Cardiac septum (tissue), 1 donor: ENCODE data around the gene NUDC. TPM values are rescaled to one million over a fixed set of nuclear protein-coding genes. Genes with fewer than 3 reads are reported as not detected.
"Not testable (repeated sequence)": the region's sequence is repeated elsewhere in the genome, so short reads cannot be mapped to it uniquely, and the experiment has no call there.

Experiments used
- DNase-seq: peaks from one replicate; pipeline ENCODE4 v3.0.0-alpha.2; 2020; ENCODE audit warnings: low spot score
- intact Hi-C: fragments of 100-400 bp; cut with DNase I; formaldehyde crosslinking; loops from one replicate; pipeline ENCODE4 v1.14.0; 2022
- long read RNA-seq: library from polyadenylated mRNA; unstranded; transcript quantifications from one replicate; pipeline ENCODE4 v2.0.0, GENCODE V29; 2021
- total RNA-seq: library from RNA; stranded (reverse); fragmentation: NEBNext Ultra II Directional; extraction: Animal tissue kit (Norgen Biotek cat#: 25700); gene quantifications from one replicate; pipeline ENCODE4 v1.2.1, GENCODE V29; 2021
- donor health status: DM: no; HTN: no; CAD: no.

Gene NUDC
- total RNA-seq = 55.5 TPM
- long read RNA-seq, transcript NUDC-201 (9 exons, 1,800 nt) = major isoform, 291 of 311 reads
- long read RNA-seq, partial matches to known transcripts = 6 of 311 reads
- long read RNA-seq, other reads (novel, unspliced or antisense) = 14 of 311 reads

GRCh38 chr1:26921540-26922430 lies at the start of gene NUDC:
Gene NUDC (plus strand): TSS chr1:26921743. CDS start chr1:26921849, 106 bp downstream.
- DNase-seq = peak; percentile 100
- intact Hi-C loops = no loop called here

DNA sequence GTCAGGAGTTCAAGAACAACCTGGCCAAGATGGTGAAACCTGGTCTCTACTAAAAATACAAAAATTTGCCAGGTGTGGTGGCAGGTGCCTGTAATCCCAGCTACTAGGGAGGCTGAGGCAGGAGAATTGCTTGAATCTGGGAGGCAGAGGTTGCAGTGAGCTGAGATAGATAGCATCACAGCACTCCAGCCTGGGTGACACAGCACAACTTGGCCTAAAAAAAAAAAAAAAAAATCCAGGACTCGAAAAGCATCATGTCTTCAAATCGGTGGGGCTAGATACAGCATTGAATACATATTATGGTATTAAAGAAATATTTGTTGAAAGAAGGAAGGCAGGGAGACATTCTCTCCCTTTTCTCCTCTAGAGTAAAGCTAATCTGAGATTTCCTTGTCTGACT lies 48.4 kb upstream of the NUDC start:
- intact Hi-C loops, DNase-seq: not testable (repeated sequence)

GRCh38 chr1:26874896-26875295 lies 46.6 kb upstream of the NUDC start:
- intact Hi-C loops = loop anchor here (5.0 kb wide), 2 partner anchors 63 to 273 kb away; no protein-coding TSS in a partner anchor
- DNase-seq = no peak

DNA sequence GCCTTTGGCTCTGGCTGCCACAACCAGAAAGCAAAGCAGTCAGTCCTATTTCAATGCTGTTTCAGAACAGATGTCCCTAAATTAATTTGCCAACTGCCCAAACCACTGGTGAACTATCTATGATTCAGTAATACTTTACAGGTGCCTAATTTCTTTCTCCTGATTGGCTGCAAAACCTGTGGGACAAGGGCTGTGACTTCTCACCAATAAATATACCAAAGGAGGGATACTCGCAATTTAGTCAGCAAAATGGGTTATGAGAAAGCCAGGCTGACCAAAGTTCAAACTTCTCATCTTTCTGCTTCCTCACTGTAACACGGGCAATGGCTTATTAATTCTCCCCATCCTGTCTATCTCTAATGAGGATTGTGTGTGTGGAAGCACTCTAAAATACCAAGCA lies 44.2 kb upstream of the NUDC start:
- intact Hi-C loops = loop anchor here (5.0 kb wide), 2 partner anchors 65 to 275 kb away; no protein-coding TSS in a partner anchor

DNA sequence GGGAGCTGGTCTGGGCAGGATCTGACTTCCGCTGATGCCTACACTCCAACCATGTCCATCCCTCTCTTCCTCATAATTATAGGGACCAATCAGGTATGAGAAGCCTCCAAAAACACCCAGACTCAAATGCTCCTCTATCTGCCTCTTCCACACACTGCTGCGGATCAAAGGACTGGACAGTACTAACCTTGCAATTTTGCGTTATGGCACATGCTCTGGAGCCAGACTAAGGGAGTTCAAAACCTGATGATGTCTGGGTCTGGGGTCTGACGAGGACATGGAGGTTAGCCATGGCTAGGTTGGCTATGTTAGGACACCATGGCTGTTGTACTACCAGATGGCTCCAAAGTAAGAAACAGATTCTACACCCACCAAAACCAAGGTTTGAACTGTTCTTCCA lies 41.8 kb upstream of the NUDC start:
- intact Hi-C loops = loop anchor here (5.0 kb wide), 2 partner anchors 67 to 277 kb away; no protein-coding TSS in a partner anchor
- DNase-seq = no peak

More for the DNA sequence above, 44.2 kb upstream of the NUDC start:
- no peak for DNase-seq

- DNase-seq, intact Hi-C loops: not testable (repeated sequence)
Measured at GRCh38 chr1:26881611-26882010, 39.9 kb upstream of the NUDC start.

DNA sequence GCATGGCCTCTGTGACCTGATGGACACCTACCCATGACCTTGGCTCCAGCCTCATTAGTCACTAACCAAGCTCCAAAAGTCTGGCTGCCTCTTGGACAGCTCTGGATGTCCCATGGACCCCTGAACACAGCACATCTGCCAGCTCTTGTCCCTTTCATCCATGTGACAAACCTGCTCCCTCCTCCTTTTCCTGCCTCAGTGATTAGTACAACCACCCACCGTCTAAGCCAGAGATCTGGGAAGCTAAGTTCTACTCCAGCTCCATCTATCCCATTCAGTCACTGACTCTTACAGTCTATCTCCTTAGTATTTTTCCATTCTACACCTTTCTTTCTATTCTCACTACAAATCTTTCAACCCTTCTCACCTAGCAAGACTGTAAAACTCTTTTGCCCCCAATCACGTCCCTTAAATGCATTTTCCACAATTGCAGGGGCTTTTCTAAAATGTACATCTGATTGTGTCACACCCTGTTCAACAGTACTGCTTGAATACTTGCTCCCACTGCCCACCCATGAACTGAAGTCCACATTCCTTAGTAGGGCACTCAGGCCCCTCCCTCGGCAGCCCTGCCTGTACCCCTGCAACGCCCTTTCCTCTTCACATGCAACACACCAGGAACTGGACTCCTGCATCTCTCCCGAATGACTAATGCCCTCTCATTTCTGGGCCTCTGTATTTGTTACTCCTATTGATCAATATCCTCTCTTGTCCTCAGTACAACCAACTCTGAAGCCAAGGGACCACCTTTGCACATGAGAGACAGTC lies 38.7 kb upstream of the NUDC start:
- intact Hi-C loops = no loop called here
- DNase-seq = no peak

GRCh38 chr1:26887125-26887524 lies 34.4 kb upstream of the NUDC start:
- DNase-seq = no peak
- intact Hi-C loops = no loop called here

DNA sequence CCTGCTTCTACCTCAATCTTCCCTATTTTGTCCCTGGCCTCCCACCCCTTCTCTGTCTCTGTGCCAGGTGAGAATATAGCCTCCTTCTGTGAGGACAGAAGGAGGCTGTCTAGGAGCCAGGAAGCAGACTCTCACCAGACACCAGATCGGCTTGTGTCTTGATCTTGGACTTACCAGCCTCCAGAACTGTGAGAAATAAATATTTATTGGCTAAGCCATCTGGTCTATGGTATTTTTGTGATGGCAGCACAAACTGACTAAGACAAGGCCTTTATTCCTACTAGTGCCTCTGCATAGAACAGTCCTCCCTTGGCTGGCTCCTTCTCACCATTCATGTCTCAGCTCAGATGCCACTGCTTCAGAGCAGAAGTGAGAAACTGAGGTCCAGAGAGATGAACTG lies 33.3 kb upstream of the NUDC start:
- DNase-seq = no peak
- intact Hi-C loops = no loop called here

DNA sequence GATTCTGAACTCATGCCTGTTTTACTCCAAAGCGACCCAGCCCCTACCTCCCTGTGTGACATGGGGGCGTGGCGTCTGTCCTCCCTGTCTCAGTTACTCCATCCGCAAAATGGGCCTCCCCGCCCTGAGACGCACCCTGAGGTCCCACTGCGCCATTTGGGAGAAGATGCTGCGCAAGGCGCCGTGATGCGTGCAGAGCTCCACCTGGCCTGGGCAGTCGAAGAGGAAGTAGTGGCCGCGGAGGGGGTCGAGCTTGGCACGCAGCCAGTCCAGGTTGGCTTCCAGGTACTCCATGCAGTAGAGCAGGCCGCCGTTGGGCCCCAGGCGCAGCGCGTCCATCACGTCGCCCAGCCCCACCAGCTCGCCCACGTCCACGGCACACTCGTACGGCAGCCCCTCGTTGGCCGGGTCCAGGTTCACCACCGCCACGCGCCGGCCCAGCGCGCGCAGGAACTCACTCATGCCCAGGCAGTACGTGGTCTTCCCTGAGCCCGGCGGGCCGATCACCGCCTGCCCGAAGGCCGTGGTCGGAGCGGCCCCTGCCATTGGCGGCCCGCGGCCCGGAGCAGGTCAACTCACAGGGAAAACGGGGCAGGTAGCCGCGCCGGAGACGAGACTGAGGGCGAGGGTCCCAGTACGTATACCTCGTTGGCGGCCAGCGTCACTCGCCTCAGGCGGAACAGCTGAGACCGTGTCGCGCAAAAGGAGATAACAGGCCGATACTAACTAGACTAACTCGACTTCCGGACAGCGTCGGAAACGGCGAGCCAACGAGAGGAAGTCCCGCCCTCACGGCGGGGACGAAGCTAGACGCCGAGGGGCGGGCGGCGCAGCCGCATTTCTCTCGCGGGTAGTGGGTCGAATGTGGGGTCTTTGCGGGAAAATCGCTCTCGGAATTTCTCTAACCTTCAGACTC lies 31.7 kb upstream of the NUDC start, which contains the start of gene GPN2:
Gene GPN2 (minus strand): TSS at position 733 of the 916 bp plus-strand sequence. CDS start 187 bp downstream, at position 546.
- intact Hi-C loops = no loop called here
- DNase-seq = peak; percentile 92

DNA sequence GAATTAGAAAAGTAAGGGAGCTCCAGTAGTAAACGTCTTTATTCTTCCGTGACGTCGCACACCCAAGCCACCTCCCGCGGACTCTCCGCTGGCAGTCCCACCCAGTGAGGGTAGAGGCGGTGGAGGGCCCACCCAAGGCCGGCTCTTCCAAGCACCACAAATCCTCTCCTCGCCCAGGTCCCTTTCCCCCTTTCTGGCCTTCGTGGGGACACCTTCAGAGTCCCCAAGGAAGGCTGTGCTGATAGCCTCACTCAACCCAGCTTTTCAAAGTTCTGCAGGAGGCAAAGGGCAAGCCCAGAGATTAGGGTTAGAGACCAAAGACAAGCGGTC lies 31.1 kb upstream of the NUDC start:
- intact Hi-C loops = no loop called here
- DNase-seq = no peak

DNA sequence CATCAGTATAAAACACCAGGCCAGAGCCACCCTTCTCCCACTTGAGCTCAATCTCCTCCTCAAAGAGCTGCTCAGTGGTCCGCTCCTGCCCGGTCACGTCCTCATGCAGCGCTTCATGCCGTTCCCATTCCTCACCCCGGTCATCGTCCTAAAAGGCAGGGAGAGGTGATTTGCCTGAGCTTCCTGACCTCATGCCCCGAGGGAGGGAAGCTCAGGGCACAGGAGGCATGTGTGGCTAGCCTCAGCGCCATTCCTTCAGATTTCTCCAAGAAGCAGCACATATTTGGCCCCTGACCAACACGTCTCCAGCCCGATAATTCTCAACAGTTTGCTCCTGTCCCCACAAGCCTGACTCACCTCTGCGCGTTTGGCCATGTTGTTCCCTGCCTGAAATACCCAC lies 27.3 kb upstream of the NUDC start:
- intact Hi-C loops = no loop called here

DNA sequence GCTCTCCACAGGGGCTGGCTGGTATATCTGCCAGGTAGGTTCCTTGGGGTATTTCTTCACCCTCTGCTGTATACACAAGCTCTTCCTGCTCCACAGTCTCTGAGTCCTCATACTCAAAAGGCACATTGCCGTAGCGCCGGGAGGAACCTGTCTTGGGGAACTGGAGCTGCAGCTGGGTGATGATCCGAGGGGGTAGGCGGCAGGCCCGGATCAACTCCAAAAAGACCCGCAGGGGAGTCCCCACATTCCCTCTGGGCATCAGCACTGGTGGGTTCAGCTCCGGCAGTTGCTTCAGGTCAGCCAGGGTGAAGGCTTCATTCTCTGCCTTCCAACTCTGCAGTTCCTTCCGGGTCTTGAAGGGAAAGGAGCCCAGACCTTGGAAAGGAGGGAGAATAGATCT lies 24.2 kb upstream of the NUDC start:
- DNase-seq = no peak
- intact Hi-C loops = no loop called here

More for the DNA sequence above, 27.3 kb upstream of the NUDC start:
- no peak for DNase-seq

DNA sequence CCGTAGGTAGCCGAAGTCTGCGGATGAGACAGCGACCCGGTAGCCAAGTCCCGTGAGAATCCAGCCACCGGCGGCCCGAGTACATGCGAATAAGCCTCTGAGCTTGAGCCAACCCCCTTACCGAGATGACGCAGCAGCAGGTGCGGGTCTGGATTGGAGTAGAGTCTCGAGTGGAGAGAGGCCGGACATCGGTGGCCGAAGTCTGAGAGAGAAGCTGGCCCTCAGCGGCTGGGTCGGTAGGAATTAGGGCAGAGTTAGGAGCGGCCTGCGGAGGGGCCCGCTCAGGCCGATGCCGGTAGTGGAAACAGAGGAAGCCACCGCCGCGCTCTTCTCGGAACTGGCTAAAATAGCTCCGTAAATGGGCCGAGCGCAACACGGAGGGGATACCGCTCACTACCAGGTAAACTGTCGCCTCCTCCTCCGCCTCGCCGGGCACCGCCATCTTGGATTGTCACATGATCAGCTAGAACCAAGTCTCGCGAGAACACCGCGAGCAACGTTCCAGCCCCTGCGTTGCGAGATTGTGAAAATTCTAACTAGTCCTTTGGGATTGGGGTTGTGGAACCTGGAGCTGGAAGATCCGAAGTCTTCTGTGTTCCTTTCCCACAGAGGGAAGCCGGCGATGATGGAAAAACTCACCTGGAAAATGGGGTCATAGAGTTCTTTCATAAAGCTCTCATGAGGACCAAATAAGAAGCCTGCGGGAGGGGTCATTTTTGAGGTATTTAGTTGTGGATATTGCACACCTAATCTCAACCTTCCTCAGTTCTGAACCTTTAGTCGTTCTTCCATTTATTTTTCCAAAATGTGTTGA lies 21.3 kb upstream of the NUDC start, which contains the start of gene GPATCH3:
Gene GPATCH3 (minus strand): TSS at position 467 of the 814 bp plus-strand sequence. CDS start 25 bp downstream, at position 442.
- intact Hi-C loops = no loop called here
- DNase-seq = peak; percentile 94

DNA sequence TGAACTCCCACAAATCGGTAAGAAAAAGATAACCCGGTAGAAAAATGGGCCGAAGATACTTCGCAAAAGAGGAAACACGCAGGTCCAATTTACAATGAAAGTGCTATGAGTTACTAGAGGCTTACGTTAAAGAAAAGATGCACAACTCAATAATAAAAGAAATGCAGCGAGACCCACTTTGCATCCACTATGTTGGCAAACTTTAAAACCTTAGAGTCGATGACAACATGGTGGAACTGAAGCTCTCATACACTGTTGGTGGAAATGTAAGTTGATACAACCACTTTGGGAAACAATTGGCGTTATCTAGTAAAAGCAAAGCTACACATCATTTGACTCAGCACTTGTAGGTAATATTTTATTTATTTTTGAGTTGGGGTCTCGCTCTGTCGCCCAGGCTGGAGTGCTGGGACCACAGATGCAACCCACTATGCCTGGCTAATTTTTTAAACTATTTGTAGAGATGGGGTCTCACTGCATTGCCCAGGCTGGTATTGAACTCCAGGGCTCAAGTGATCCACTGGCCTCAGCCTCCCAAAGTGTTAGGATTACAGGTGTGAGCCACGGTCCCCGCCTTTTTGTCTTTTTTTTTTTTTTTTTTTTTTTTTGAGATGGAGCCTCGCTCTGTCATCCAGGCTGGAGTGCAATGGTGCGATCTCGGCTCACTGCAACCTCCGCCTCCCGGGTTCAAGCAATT lies 20.6 kb upstream of the NUDC start:
- no peak for DNase-seq
- intact Hi-C loops = no loop called here

- intact Hi-C loops = no loop called here
- no peak for DNase-seq
Measured at GRCh38 chr1:26907071-26907917, 14.2 kb upstream of the NUDC start.

- DNase-seq = no peak
- intact Hi-C loops = no loop called here
Measured at GRCh38 chr1:26909951-26910342, 11.6 kb upstream of the NUDC start.
